GM12878 (cell line): ENCODE results near the gene CAMLG. TPM values are rescaled to one million over a fixed set of nuclear protein-coding genes. Genes with fewer than 3 reads are reported as not detected.
"Not testable (repeated sequence)": the region's sequence is repeated elsewhere in the genome, so short reads cannot be mapped to it uniquely, and the experiment has no call there.

ENCODE experiments used
- ATAC-seq: fragments of 200-7000 bp; cut with Tn5 transposase; 3 replicates; pipeline ENCODE4 v1.9.1; 2020; ENCODE audit warnings: mild to moderate bottlenecking, moderate library complexity
- BruUV-seq: library from RNA; stranded (reverse); fragments of 400-500 nt; replicated peaks from 2 replicates; lab custom pipeline; 2021; lab: Mats Ljungman, UMichigan
- CTCF ChIA-PET: fragments of 300-600 bp; sonication (Branson Sonifier 250); formaldehyde crosslinking; extraction: SDS; loops from one replicate; lab custom pipeline; 2021; ENCODE audit warnings: inconsistent platforms; lab: Yijun Ruan, JAX
- POLR2A ChIA-PET: fragments of 350-600 bp; formaldehyde crosslinking; extraction: SDS; loops from one replicate; lab custom pipeline; 2021; ENCODE audit warnings: inconsistent platforms; lab: Charles Lee
- RAD21 ChIA-PET: fragments of 300-600 bp; sonication (Branson Sonifier 250); formaldehyde crosslinking; loops from one replicate; lab custom pipeline; 2023; ENCODE audit warnings: antibody characterized with exemption; ENCODE audit not compliant: unreplicated experiment; lab: Charles Lee
- SMC1A ChIA-PET: fragments of 300-600 bp; sonication (Branson Sonifier 250); formaldehyde crosslinking; loops from one replicate; lab custom pipeline; 2023; ENCODE audit not compliant: unreplicated experiment, uncharacterized antibody; lab: Charles Lee
- DNase-seq: peaks from one replicate; pipeline ENCODE4 v3.0.0-alpha.2; 2011; ENCODE audit warnings: low read depth, low spot score
- FAIRE-seq: peaks from 3 replicates; lab custom pipeline; 2011; peaks lifted over from hg19 to GRCh38; lab: Jason Lieb, UNC
- H2AFZ ChIP-seq: 2 replicates; pipeline ENCODE4 v1.6.0; 2011; ENCODE audit warnings: low read depth, low read length, control low read depth; ENCODE audit not compliant: control insufficient read depth
- H3K27ac ChIP-seq: 2 replicates; pipeline ENCODE4 v1.5.1; 2011; ENCODE audit warnings: control low read depth; ENCODE audit not compliant: control insufficient read depth, insufficient read depth
- H3K27me3 ChIP-seq, 2 experiments: replicated peaks in 1 of 2; 2 replicates each; pipeline versions ENCODE4 v1.6.0 to v1.6.1; 2011; ENCODE audit warnings: low read length in 1 of 2; ENCODE audit not compliant: control insufficient read depth in 2 of 2, insufficient read depth in 2 of 2
- H3K36me3 ChIP-seq, 2 experiments: 2 replicates each; pipeline ENCODE4 v1.5.1; 2011; ENCODE audit warnings: low read length in 1 of 2; ENCODE audit not compliant: control insufficient read depth in 2 of 2, insufficient read depth in 2 of 2
- H3K4me1 ChIP-seq: 2 replicates; pipeline ENCODE4 v1.6.1; 2011; ENCODE audit warnings: mild to moderate bottlenecking, low read length, moderate library complexity, mixed read lengths; ENCODE audit not compliant: control insufficient read depth, insufficient read depth
- H3K4me2 ChIP-seq: 2 replicates; pipeline ENCODE4 v1.6.0; 2011; ENCODE audit warnings: control low read depth; ENCODE audit not compliant: control insufficient read depth, insufficient read depth
- H3K4me3 ChIP-seq: fragments of 200-600 bp; sonication (generic); 2 replicates; pipeline ENCODE4 v1.5.1; 2016
- H3K79me2 ChIP-seq: 2 replicates; pipeline ENCODE4 v1.6.0; 2011; ENCODE audit warnings: low read length; ENCODE audit not compliant: control insufficient read depth, insufficient read depth
- H3K9ac ChIP-seq: 2 replicates; pipeline ENCODE4 v1.8.0; 2011; ENCODE audit warnings: low read length, control low read depth, mixed read lengths; ENCODE audit not compliant: control insufficient read depth, insufficient read depth
- H3K9me3 ChIP-seq: replicated peaks from 3 replicates; pipeline ENCODE4 v1.5.1; 2011; ENCODE audit warnings: mild to moderate bottlenecking, low read length; ENCODE audit not compliant: control insufficient read depth, insufficient read depth
- H4K20me1 ChIP-seq: 2 replicates; pipeline ENCODE4 v1.6.0; 2011; ENCODE audit not compliant: control insufficient read depth, insufficient read depth
- ASH2L ChIP-seq: fragments of 300-600, 200-600 bp; sonication (generic); IDR thresholded peaks from 2 replicates; pipeline ENCODE4 v1.6.1; 2017; ENCODE audit warnings: low read depth, mild to moderate bottlenecking, borderline replicate concordance
- BMI1 ChIP-seq: fragments of 450-650 bp; IDR thresholded peaks from 2 replicates; pipeline ENCODE4 v1.6.1; 2016; ENCODE audit warnings: mild to moderate bottlenecking, moderate library complexity, borderline replicate concordance
- E4F1 ChIP-seq: fragments of 450-650 bp; IDR thresholded peaks from 2 replicates; pipeline ENCODE4 v1.6.1; 2018; ENCODE audit warnings: borderline replicate concordance, mild to moderate bottlenecking; ENCODE audit not compliant: partially characterized antibody
- LARP7 ChIP-seq: fragments of 450-650 bp; IDR thresholded peaks from 2 replicates; pipeline ENCODE4 v1.6.1; 2017; ENCODE audit warnings: mild to moderate bottlenecking
- SREBF1 ChIP-seq: IDR thresholded peaks from 2 replicates; pipeline ENCODE4 v1.6.1; 2012; ENCODE audit warnings: mild to moderate bottlenecking, low read length
- USF1 ChIP-seq: IDR thresholded peaks from 2 replicates; pipeline ENCODE4 v1.6.1; 2011; ENCODE audit warnings: borderline replicate concordance, low read depth, mild to moderate bottlenecking, moderate library complexity, mixed read lengths, low read length; ENCODE audit not compliant: insufficient read depth; ENCODE audit errors: extremely low read length
- WGBS: methylation state at CpG from one replicate; pipeline ENCODE4 v1.1.6; 2016; ENCODE audit warnings: low lambda C conversion rate; ENCODE audit not compliant: insufficient replicate concordance, insufficient coverage; ENCODE audit errors: missing lambda C conversion rate; 5-methylcytosine and 5-hydroxymethylcytosine counted together
- in situ Hi-C: fragments of 300-500 bp; cut with MboI; formaldehyde crosslinking; loops from 9 replicates; pipeline ENCODE4 v1.14.3; 2018; ENCODE audit warnings: mixed read lengths
- intact Hi-C: fragments of 100-400 bp; cut with micrococcal nuclease; formaldehyde crosslinking; loops from one replicate; pipeline ENCODE4 v1.14.2; 2022; ENCODE audit not compliant: unreplicated experiment
- polyA plus RNA-seq, 11 experiments: library from polyadenylated mRNA; depleted of rRNA in 4 of 11; unstranded in 6 of 11; stranded (reverse) in 5 of 11; fragments of >200 nt; fragmentation: Nextera tagmentation in 4 of 11; fragmentation: Illumina TruSeq in 1 of 11; extraction: Ambion mirVana in 4 of 11; extraction: Trizol in 1 of 11; gene quantifications; 1 replicate in 1 of 11; 2 replicates in 10 of 11; pipeline versions ENCODE4 v1.2.1 to v1.2.3, GENCODE V29; 2011 to 2016; ENCODE audit warnings: inconsistent platforms in 2 of 11, missing spikeins in 2 of 11, low read depth in 1 of 11
- total RNA-seq, 4 experiments: library from RNA; depleted of rRNA in 3 of 4; stranded (reverse); fragments of >200 nt in 3 of 4; fragmentation: Illumina TruSeq in 1 of 4; extraction: Trizol in 1 of 4; gene quantifications; 2 replicates each; pipeline versions ENCODE4 v1.2.1 to v1.2.3, GENCODE V29; 2013 to 2021

The CAMLG gene
- total and polyA plus RNA-seq, 10 of the 15 experiments (the other 5 are each of a cell fraction or from before 2014, with no cell fraction given), result 18.5 to 51.7 (median 25.5) TPM

DNA sequence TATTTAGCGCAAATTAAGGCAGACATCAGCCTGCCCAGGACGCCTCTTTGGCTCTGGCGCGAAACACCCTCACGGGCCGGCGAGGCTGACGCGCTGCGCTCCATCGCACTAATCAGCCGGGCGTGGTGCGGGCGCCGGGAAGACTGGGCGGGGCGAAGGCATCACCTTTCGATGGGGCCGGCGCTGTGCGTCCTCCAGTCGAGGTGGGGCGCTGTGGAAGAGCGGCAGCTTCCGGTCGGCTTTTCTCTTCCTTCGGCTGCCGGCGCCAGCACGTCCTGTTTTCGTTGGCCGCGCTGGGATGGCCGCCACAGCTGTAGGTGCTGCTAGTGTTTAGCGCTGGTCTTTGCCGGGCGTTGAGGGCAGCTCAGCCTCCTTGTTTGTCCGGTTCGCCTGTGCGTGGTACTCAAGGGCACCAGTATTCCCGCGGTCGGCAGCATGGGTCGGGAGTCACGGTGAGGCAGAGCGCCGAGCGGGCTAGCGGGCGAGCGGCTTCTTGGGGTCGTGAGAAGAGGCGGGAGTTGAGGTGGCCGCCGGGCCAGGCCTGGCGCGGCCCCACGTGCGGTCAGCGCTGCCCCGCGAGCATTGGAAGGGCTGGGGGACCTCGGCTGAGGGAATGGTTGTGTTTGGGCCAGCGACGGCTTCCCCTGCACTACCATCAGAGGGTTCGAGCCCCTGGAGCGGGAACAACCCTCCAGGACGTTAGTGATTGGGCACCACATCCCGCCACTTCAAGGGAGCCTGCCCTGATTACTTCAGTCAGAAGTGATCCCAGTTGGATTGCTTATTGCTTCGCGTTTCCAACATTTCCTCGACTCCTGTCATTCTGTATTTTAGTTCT is 20.4 kb downstream of the CAMLG start, which contains the start of gene DDX46 (continued):
- peak; percentile 26 for TF ChIP-seq E4F1
- TF ChIP-seq LARP7, result peak; percentile 88
- TF ChIP-seq ASH2L, result no peak
- TF ChIP-seq SREBF1, result peak; percentile 35; the same call in 1 of the 2 replicates
- TF ChIP-seq USF1, result no peak
- TF ChIP-seq BMI1, result no peak

DNA sequence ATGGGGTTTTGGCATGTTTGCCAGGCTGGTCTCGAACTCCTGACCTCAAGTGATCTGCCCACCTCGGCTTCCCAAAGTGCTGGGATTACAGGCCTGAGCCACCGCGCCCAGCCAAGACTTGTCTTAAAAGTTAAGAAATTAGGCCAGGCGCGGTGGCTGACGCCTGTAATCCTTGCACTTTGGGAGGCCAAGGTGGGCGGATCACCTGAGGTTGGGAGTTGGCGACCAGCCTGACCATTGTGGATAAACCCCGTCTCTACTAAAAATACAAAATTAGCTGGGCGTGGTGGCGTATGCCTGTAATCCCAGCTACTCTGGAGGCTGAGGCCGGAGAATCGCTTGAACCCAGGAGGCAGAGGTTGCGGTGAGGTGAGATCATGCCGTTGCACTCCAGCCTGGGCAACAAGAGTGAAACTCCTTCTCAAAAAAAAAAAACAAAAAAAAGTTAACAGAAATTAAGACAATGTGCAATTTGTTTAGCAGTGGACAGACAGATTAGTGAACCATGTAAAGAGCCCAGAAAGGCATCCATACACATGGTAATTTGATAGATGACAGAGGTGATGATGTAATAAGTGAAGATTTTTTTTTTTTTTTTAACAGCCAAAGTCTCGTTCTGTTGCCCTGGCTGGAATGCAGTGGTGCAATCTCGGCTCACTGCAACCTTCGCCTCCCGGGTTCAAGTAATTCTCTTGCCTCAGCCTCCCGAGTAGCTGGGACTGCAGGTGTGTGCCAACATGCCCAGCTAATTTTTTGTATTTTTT is 29.4 kb downstream of the CAMLG start:
- in situ Hi-C loops, result not testable (repeated sequence)
- POLR2A ChIA-PET, result interaction anchor here (0.7 kb wide), 1 partner anchor 17 kb away, joined by 5 read pairs; no protein-coding TSS in a partner anchor

More for the DNA sequence above, 29.4 kb downstream of the CAMLG start:
- ATAC-seq, FAIRE-seq, RAD21 ChIA-PET, H3K9ac ChIP-seq, SMC1A ChIA-PET, H2AFZ ChIP-seq, H3K4me2 ChIP-seq, H3K4me3 ChIP-seq, intact Hi-C loops, H3K9me3 ChIP-seq, DNase-seq, H4K20me1 ChIP-seq, BruUV-seq, H3K27me3 ChIP-seq, H3K4me1 ChIP-seq, H3K27ac ChIP-seq, H3K79me2 ChIP-seq: not testable (repeated sequence)
- CTCF ChIA-PET, result interaction anchor here (1.3 to 1.6 kb wide), 2 partner anchors 11 to 28 kb away, joined by 4 to 5 read pairs; no protein-coding TSS in a partner anchor
- WGBS, result over 99% methylated on average over 21 of the region's 21 CpGs
- H3K36me3 ChIP-seq, result peaks cover 2 to 21% of the 10 kb centered on the region in 2 experiments
